A673 (cell line): ENCODE results near the gene MYRIP. TPM values are rescaled to one million over a fixed set of nuclear protein-coding genes. Genes with fewer than 3 reads are reported as not detected.
"Not testable (repeated sequence)": the region's sequence is repeated elsewhere in the genome, so short reads cannot be mapped to it uniquely, and the experiment has no call there.

Experiments
- BruUV-seq: library from RNA; stranded (reverse); fragments of 400-500 nt; replicated peaks from 2 replicates; lab custom pipeline; 2021; lab: Mats Ljungman, UMichigan
- CTCF ChIA-PET: fragments of 300-600 bp; sonication (Branson Sonifier 250); formaldehyde crosslinking; loops from one replicate; lab custom pipeline; 2022; ENCODE audit warnings: antibody characterized with exemption; lab: Charles Lee
- POLR2A ChIA-PET: fragments of 300-600 bp; sonication (Branson Sonifier 250); formaldehyde crosslinking; loops from one replicate; lab custom pipeline; 2022; ENCODE audit warnings: antibody characterized with exemption; ENCODE audit not compliant: low non-redundant PET; lab: Charles Lee
- DNase-seq: peaks from one replicate; pipeline ENCODE4 v3.0.0-alpha.2; 2015; ENCODE audit warnings: low spot score
- H3K27ac ChIP-seq: fragments of 200-600 bp; sonication (generic); 2 replicates; pipeline ENCODE4 v1.5.1; 2016; ENCODE audit warnings: mixed run types, low read depth, mild to moderate bottlenecking, mixed read lengths, antibody characterized with exemption, low read length; ENCODE audit not compliant: poor library complexity, severe bottlenecking
- H3K27me3 ChIP-seq: fragments of 200-600 bp; sonication (generic); replicated peaks from 2 replicates; pipeline ENCODE4 v1.6.1; 2017; ENCODE audit warnings: mixed run types, low read depth, mild to moderate bottlenecking, mixed read lengths, antibody characterized with exemption, low read length; ENCODE audit not compliant: insufficient read depth, poor library complexity
- H3K36me3 ChIP-seq: fragments of 200-600 bp; sonication (generic); 2 replicates; pipeline ENCODE4 v1.6.1; 2016; ENCODE audit warnings: mixed run types, mild to moderate bottlenecking, mixed read lengths, antibody characterized with exemption, low read length; ENCODE audit not compliant: insufficient read depth, poor library complexity, severe bottlenecking
- H3K4me1 ChIP-seq: fragments of 200-600 bp; sonication (generic); 2 replicates; pipeline ENCODE4 v1.6.1; 2017; ENCODE audit warnings: mixed run types, mild to moderate bottlenecking, mixed read lengths, antibody characterized with exemption, low read length; ENCODE audit not compliant: insufficient read depth, poor library complexity, severe bottlenecking
- H3K4me3 ChIP-seq: fragments of 200-600 bp; sonication (generic); 2 replicates; pipeline ENCODE4 v1.5.1; 2016; ENCODE audit warnings: low read depth, mixed run types, mild to moderate bottlenecking, mixed read lengths, low read length; ENCODE audit not compliant: poor library complexity, severe bottlenecking
- H3K9me3 ChIP-seq: fragments of 200-600 bp; sonication (generic); 2 replicates; pipeline ENCODE4 v1.6.1; 2016; ENCODE audit warnings: mixed run types, low read depth, mild to moderate bottlenecking, mixed read lengths, antibody characterized with exemption, low read length; ENCODE audit not compliant: poor library complexity, severe bottlenecking
- EZH2 ChIP-seq: fragments of 200-600 bp; sonication (generic); IDR thresholded peaks from 2 replicates; pipeline ENCODE4 v1.6.1; 2017; ENCODE audit warnings: borderline replicate concordance, low read depth, mild to moderate bottlenecking, mixed read lengths, antibody characterized with exemption, low read length; ENCODE audit not compliant: poor library complexity, severe bottlenecking
- intact Hi-C: fragments of 100-400 bp; cut with micrococcal nuclease; formaldehyde crosslinking; loops from one replicate; pipeline ENCODE4 v1.10.0; 2022; ENCODE audit not compliant: unreplicated experiment
- total RNA-seq: library from RNA; stranded (reverse); gene quantifications from 2 replicates; pipeline ENCODE4 v1.2.3, GENCODE V29; 2021
- TF ChIP-seq, protein P1 (sequence below): fragments of 300-800, 200-600 bp; sonication (generic); conservative IDR thresholded peaks from 2 replicates; pipeline ENCODE4 v1.5.1; 2017; ENCODE audit warnings: low read depth, mild to moderate bottlenecking, antibody characterized with exemption, low read length, moderate library complexity, mixed read lengths

Gene MYRIP
- total RNA-seq, 1 experiment from 2014 or later: not detected

GRCh38 chr3:39812537-39812936 is 3.1 kb downstream of the MYRIP start:
- Histone ChIP-seq H3K36me3 (no peaks in the 10 kb centered on the region), H3K27ac (no peak overlapping the region), H3K9me3 (no peaks in the 10 kb centered on the region), H3K27me3 (peaks cover 38% of the 10 kb centered on the region), H3K4me3 (no peak overlapping the region), H3K4me1 (no peaks in the 10 kb centered on the region)
- TF ChIP-seq, protein P1, sequence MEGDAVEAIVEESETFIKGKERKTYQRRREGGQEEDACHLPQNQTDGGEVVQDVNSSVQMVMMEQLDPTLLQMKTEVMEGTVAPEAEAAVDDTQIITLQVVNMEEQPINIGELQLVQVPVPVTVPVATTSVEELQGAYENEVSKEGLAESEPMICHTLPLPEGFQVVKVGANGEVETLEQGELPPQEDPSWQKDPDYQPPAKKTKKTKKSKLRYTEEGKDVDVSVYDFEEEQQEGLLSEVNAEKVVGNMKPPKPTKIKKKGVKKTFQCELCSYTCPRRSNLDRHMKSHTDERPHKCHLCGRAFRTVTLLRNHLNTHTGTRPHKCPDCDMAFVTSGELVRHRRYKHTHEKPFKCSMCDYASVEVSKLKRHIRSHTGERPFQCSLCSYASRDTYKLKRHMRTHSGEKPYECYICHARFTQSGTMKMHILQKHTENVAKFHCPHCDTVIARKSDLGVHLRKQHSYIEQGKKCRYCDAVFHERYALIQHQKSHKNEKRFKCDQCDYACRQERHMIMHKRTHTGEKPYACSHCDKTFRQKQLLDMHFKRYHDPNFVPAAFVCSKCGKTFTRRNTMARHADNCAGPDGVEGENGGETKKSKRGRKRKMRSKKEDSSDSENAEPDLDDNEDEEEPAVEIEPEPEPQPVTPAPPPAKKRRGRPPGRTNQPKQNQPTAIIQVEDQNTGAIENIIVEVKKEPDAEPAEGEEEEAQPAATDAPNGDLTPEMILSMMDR: peak; percentile 50
- TF ChIP-seq EZH2: no peak
- ChIA-PET POLR2A (no interaction called here), CTCF (no interaction called here)
- intact Hi-C loops: loop anchor here (5.0 kb wide), 1 partner anchor 180 kb away; no protein-coding TSS in a partner anchor
- BruUV-seq: no TSS peak
- DNase-seq: peak; percentile 2

DNA sequence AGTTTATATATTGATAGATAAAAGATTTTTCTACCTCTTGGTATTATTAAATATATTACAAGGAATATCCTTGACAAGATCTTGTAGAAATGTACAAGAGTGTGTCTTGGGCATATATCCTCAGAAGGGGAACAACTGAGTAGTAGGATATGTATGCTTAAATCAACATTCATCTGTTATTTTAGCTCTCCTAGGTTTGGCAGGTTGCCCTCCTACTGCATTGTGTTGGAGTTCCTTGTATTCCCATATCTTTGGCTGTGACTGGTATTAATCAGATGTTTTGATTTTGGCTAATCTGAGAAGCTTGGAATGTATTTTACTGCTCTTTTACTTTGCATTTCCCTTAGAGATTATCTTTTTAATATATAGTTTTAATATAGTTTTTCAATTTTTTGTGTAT is 4.6 kb downstream of the MYRIP start:
- H3K4me3 ChIP-seq: no peak overlapping the region
- intact Hi-C loops: loop anchor here (5.0 kb wide), 1 partner anchor 178 kb away; no protein-coding TSS in a partner anchor
- ChIA-PET CTCF (no interaction called here), POLR2A (no interaction called here)
- no peaks in the 10 kb centered on the region for H3K4me1 ChIP-seq
- TF ChIP-seq, protein P1: no peak
- no peak for TF ChIP-seq EZH2
- H3K36me3 ChIP-seq: no peaks in the 10 kb centered on the region
- no peaks in the 10 kb centered on the region for H3K9me3 ChIP-seq
- peaks cover 24% of the 10 kb centered on the region for H3K27me3 ChIP-seq
- BruUV-seq: no TSS peak
- no peak overlapping the region for H3K27ac ChIP-seq
- DNase-seq: no peak

DNA sequence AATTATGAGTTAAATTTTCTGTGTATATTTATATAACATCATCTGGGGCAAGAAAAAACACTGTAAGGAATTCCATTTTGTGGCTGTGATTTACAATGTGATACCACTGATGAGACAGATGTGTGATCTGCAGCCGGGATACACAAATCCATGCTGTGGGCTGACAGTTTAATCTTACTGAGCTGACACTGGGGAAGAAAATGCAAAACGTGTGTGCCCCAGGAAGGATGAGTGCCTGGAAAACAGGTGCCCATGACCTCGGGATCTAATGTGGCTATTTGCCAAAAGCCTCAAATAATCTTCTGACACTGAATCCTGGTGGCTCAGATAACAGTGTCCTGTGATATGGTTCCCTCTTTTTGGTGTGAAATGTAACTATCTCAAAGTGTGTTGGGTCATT is 10.5 kb downstream of the MYRIP start:
- BruUV-seq: no TSS peak
- CTCF ChIA-PET: no interaction called here
- intact Hi-C loops: no loop called here

DNA sequence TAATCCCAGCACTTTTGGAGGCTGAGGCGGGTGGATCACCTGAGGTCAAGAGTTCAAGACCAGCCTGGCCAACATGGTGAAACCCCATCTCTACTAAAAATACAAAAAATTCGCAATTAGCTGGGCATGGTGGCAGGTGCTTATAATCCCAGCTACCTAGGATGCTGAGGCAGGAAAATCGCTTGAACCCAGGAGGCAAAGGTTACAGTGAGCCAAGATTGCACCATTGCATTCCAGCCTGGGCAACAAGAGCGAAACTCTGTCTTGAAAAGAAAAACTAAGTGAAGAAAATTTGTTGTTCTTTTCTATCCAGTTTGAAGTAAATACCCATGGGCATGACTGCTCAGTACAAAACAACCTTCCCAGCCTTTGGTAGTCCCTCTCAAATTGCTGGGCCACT is 24.4 kb downstream of the MYRIP start:
- intact Hi-C loops, H3K4me1 ChIP-seq, BruUV-seq, DNase-seq, POLR2A ChIA-PET, H3K27me3 ChIP-seq, H3K4me3 ChIP-seq, H3K27ac ChIP-seq, H3K9me3 ChIP-seq, CTCF ChIA-PET, H3K36me3 ChIP-seq: not testable (repeated sequence)

More for the DNA sequence above, 10.5 kb downstream of the MYRIP start:
- Histone ChIP-seq H3K36me3 (no peaks in the 10 kb centered on the region), H3K4me3 (no peak overlapping the region), H3K27ac (no peak overlapping the region), H3K27me3 (no peaks in the 10 kb centered on the region), H3K4me1 (no peaks in the 10 kb centered on the region), H3K9me3 (no peaks in the 10 kb centered on the region)
- DNase-seq: no peak
- TF ChIP-seq, protein P1: no peak
- TF ChIP-seq EZH2: no peak
- POLR2A ChIA-PET: no interaction called here
